HG03039 (cell line): ENCODE data around the gene DIP2B.

Experiments
- ATAC-seq: cut with Tn5 transposase; IDR thresholded peaks from one replicate; pipeline ENCODE4 v1.9.1; 2021; ENCODE audit warnings: mild to moderate bottlenecking, moderate library complexity; ENCODE audit not compliant: unreplicated experiment

Gene DIP2B

DNA sequence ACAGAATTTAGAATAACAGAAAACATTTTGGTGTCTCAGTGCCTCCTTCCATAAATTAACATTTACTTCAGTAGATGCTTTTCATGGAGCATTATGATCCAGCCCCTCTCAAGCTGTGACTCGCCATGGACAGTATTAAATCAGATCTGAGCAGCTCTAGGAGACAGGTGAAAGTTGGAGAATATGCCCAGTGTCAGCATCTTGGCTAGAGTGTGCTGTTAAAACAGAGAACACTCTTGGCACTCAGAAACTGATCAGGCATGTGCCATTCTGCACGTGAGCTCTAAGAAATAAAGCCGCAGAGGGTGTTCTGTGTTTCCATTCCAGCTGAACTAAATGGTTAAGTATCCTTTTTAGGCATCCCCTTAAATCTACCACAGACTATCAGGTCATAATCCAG, 68.0 kb downstream of the DIP2B start:
- no peak for ATAC-seq

DNA sequence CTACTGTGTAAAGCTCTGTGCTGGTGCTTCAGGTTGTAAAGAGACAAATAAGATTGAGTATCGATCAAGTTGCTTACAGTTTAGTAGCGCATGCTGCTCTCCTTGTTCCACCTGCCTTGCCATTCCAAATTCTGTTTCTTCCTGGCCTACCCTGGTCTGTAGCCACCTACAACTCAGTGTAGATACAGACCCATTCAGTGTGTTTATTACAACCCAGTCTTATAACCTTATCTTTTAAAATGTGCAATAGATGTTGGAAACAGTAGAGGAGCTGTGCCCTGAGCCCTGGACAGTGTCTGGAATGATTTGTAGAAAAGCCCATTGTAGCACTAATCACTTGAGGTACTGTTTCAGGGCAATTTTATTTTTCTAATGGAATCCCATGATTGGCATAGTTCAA, 68.5 kb downstream of the DIP2B start:
- ATAC-seq: no peak

DNA sequence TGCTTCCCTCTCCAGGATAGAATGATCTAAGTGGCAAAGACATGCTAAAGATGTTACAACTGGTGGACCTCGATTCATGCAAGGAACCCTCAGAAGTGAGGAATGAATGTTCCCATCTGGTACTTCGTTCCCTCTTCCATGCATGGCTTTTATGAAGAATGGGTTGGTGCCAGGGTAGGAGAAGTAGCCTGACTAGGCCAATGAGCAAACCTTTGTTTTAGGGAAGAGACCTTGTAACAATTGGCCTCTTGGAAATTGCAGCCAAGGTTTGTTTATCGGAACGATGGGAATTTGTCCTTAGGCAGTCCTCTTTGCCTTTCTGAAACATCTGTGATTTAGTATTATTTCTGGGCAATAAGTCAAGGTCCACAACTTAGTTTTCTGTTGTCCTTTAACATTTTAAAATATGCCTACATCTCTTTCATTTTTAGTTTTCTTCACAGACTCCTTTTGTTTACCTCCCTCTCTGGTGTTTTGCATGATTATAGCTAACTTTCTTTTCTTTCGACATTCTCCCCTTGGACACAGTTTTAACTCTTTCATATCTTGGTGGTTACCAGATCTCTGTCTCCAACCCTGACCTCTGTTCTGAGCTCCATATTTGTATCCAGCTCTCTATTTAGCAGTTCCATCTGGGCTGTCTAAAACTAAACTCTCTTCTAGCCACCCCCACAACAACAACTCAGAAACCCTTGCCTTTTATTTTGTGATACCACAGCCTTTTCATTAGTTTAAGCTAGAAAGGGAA, 70.0 kb downstream of the DIP2B start:
- no peak for ATAC-seq

DNA sequence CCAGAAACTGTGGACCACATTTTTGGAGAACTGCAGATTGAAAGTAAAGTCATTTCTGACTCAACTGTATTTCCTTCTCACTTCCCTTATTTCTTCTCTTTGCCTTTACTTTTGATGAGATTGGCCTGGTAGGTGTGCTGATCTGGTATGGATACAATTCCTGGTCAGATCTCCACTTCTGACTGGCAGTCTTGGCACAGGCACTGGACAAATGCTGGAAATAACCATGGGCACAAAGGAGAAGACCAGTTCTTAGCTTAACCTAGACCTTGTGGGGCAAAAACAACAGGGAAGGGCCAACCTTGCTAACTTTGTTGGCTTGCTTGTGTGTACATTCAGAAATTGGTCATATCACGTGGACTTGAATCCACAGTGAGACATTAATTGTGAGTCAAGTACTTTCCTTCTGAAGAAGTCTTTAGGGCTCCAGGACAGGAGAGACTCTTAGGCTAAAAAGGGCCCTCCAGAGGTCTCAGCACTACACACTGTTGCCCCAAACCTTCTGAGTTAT, 75.0 kb downstream of the DIP2B start:
- ATAC-seq: no peak

DNA sequence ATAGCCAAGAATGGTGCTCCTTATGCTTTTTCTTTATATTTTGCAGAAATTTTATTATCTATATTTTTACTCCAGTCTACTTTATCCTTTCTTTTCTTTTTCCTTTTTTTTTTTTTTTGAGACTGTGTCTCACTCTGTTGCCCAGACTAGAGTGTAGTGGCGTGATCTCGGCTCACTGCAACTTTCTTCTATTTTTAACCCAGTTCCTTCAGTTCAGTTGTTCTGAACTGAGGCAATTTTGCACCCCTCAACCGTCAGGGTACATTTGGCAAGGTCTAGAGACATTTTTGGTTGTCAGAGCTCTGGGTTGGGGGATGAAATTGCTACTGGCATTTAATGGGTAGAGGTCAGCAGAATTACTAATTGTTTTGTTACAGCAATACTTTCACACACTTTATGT, 75.7 kb downstream of the DIP2B start:
- no peak for ATAC-seq

DNA sequence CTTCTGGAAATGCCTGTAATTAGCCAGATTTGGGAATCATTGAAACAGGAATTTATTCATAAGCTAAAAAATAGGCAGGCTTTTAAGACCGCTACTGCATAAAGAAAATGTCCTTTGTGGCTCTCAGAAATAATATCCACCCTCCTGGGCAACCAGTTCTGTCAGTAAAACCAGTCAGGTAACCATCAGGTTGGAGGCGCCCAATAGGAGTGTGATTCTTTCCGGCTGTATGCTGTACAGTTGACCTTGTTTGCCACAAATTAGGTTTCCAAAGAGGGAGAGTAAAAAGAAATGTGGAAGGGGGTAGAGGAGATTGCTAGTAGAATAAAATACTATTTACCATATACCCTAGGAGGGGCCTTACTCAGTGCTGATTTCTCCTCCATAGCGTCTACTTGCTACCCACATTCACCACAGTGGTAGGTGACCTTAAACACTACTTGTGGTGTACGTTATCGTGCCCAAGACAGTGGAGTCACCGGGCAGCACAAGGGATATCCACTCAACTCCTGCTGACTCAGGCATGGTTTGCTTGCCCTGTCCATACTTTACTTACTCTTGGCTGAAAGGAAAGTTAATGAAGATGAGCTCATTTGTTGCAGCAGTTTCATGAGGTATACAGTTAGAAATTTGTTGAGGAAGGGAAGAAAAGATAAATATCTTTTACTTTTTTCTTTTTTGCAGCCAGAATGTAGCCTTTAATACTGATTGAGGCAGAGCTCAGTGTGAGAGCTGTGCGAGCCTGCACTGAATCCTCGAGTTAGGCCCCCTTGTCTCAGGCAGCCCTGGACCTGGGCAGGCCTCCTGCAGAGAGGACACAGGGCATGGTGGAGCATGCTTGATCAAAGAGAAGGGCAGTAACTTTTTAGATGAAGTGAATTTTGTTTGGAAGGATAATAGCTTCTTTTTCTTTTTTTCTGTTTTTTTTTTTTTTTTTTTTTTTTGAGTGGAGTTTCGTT, 76.7 kb downstream of the DIP2B start:
- no peak for ATAC-seq

DNA sequence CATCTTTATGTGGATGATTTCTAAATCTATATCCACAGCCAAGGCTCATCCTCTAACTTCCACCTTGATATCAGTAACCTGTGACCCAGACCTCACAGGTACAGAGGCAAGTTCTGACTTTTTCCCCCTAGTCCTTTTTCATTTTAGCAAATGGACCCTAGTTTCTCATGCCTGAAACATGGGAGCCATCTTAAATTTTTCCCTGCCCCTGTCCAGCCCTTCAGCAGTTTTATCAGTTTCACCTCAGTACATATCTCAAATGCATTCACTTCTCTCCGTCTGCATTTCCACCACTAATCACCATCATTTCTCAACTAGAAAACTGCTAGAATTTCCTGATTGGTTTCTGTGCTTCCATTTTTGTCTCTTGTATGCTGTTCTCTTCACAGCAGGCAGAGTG, 79.3 kb downstream of the DIP2B start:
- no peak for ATAC-seq

DNA sequence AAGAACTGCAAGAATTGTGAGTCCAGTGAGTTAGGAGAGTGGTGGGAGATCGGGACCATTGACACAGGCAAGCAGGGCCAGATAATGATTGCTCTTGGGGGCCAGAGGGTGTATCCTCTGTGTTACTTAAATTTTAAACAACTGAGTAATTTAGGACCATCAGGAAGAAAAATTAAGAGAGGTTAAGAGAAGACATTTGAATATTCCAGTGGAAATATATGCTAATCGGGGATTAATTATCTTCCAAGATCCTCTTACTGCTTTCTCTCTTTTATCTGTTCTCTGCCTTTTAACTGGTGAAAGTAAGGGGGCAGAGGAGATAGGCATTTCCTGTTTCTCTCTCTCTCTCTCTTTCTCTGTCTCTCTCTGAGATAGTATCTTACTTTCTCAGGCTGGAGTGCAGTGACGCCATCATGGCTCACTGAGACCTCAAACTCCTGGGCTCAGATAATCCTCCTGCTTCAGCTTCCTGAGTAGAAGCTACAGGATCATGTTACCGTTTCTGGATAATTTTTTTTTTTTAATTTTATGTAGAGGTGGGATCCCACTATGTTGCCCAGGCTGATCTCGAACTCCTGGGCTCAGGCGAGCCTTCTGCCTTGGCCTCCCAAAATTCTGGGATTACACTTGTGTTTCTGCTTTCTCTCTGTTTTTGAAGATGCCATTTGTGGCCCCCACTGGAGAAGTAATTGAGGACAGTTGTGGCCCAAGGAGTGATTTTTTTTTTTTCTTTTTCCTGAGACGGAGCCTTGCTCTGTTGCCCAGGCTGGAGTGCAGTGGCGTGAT, 85.1 kb downstream of the DIP2B start:
- ATAC-seq: no peak

DNA sequence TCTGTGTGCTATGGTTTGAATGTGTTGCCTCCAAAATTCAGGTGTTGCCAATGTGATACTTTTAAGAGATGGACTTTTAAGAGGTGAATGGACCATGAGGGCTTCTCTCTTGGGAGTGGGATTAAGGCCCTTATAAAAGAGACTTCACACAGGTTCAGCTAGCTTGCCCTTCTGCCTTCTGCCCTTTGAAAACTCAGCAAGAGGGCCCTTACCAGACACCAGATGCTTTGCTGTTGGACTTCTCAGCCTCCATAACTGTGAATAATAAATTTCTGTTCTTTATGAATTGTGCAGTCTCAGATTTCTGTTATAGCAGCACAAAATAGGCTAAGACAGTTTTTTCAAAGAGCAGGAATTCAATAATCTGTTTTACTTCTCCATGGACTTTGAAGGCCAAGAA, 86.1 kb downstream of the DIP2B start:
- ATAC-seq: no peak

DNA sequence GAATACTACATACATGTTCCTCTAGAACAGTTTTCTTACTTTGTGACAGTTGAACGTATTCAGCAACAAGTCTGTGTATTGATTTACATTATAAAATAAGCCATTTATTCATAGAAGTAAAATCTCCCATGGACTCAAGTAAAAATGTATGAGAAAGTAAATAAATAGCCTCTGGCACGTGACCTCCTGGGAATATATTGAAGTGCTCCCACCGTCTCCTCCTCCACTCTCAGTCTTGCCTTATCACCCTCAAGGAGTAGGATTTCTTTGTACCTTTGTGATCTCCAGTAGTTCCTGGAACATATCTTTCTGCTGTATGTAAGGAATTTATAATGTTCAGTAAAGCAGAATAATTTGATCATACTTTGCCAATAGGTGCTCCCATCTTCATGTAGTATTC, 90.9 kb downstream of the DIP2B start:
- ATAC-seq: no peak

DNA sequence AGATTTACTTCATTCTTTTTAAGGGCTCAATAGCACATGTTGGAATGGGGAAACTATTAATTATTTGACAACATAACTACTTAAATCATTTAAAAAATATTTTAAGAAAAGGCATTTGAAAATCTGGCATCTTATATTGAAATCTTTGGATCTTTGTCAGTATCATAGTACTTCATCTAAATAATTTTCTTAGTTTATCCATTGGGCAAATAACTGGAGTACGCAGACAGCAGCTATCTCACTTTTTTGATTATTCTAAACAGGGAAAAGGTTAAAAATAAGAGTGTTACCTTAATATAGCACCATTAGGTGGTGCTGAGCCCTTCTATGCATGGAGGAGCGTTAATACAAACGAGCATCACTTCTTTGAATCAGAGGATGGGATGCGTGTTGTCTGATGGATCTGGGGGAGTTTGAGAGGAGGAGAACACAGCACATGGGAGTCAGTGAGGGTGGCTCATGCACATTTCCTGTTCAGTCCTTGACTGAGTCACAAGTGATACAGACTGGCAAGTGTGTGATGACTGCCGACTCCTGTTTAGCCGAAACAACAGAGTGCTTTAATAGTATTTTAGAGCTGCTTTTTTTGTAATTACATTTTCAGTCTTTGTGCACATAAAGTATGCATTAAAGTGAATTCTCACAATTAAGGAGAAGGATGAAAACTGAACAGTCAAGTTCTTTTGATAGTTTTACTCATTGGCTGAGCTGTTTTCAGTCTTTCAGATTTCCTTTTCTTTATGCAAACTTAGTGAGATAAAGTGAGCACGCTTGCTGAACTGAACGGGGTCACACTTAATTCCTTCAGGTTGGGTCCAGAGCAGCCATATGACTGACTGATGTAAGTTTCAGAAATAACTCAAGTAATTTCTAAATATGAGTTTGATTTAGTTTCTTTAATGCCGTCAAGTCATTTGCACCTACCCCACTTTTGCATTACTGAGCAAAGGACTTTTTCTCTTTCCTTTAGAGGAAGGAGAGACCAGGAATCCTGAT, 92.7 kb downstream of the DIP2B start:
- peak; percentile 71 for ATAC-seq

DNA sequence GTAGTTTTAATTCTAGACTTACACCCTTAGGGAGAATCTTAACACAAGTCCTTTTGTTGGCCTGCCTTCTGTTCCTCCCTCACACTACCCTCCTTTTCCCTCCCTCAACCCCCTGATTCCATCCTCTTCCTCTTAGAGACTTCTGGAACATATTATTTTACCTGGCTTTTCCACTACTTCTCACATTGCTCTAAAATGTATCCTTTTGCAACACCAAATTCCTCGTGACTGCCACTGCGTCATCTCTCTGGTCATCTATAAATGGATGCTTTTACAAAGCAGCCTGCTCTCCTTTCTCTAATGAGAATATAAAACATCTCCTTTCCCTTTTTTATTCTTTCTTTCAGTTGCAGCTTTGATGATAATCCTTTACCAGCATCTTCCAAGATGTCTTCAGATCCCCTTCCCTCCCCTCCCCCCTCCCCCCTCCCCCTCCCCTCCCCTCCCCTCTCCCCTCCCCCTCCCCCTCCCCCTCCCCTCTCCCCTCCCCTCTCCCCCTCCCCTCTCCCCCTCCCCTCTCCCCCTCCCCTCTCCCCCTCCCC, 93.6 kb downstream of the DIP2B start:
- ATAC-seq: no peak

DNA sequence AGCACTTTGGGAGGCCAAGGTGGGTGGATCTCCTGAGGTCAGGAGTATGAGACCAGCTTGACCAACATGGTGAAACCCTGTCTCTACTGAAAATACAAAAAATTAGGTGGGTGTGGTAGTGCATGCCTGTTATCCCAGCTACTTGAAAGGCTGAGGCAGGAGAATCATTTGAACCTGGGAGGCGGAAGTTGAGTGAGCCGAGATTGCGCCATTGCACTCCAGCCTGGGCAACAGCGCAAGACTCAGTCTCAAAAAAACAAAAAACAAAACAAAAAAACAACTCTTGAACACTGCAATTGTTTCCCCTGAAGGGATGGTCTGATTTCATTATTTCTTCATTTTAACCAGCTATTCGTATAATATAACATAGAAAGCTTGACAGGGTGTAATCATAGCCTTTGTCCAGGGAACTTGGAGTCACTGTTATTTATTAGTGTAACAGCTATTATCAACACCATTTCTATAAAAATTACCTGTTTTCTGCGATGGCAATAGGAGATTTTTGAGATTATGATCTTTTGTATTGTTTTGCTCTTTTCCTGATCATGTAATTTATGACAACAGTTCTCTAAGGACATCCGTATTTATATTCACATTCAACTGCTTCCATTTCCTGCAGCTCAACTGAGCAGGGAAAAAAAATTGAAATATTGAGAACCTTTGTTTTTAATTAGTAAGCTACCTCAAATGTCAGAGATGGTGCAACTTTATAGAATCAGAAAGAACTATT, 94.7 kb downstream of the DIP2B start:
- no peak for ATAC-seq

DNA sequence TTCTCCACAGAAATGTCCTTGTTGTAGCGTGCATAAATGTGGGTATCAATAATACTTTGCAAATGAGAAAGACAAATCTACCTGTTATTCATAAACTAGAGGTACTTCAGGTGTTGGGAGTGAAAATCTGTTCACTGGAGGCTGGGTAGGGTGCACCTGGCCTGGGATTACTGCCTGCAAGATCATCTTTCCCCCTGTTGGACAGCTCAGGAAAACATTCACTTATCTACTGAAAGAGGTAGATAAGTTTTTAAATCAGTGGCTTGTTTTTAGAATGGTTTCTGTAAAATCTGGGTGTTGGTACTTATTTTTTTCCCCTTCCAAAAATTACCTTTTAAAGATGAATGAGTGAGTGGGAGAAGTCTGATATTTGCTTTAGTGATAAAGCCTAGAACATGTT, 95.6 kb downstream of the DIP2B start:
- ATAC-seq: no peak

DNA sequence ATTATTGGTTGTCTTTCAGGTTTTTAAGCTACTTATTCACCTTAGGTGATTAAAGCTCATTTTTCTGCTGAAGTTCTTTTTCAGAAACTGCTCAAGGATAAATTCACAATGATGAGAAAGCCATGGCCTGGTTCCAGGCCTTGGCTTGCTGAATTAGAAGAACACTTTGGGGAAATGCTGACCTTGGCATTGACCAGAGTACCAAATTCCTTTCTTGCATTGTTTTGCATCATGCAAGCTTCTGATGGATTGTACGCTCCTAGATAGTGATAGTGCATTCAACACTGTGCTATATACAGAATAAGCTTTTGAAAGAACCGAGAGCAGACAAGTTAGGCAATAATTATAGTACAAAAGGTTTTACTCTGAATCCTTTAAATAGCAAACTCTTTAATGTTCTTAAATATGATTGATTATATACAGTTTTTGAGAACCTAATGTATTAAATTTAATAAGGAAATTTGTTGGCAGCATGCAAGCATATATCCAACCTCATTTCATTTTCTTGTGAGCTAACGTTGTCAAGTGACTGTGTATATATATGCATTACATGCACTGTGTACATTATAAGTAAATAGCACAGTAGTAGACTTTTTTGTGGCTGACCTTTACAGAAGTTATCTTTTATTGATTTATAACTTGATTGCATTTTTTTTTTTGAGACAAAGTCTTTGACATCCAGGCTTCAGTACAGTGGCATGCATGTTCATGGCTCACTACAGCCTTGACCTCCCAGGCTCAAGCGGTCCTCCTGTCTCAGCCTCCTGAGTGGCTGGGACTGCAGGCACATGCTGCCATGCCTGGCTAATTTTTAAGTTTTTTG, 99.2 kb downstream of the DIP2B start:
- no peak for ATAC-seq

DNA sequence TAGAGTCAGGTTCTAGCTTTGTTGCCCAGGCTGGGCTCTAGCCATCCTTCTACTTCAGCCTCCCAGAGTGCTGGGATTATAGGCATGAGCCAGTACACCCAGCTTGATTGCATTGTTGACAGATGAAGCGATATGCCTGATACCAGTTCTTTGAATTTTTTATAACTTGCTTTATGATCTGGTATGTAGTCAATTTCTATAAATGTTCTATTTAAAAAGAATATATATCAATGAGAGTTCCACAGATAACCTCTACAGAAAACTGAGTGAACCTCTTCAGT, 99.8 kb downstream of the DIP2B start:
- ATAC-seq: no peak

DNA sequence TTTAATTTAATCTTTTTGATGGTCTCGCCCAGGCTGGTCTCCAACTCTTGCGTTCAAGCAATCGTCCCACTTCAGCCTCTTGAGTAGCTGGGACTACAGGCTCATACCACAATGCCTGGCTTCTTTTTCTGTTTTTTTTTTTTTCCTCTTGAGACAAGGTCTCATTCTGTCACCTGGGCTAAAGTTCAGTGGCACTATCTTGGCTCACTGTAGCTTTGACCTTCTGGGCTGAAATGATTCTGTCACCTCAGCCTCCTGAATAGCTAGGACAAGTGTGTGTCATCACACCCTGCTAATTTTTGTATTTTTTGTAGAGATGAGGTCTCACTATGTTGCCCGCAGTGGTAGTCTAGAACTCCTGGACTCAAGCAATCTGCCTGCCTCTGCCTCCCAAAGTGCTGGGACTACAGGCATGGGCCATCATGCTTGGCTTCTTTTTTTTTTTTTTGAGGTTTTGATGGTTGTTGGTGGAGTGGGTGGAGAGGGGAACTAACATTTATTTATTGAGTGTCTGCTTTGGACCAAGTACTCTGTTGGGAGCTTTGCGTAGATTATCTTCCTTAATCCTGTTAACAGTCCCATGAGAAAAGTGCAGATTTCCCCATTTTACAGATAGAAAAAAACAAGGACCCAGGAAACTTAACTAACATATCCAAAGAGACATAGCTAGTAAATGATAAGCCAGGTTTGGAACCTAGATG, 102.0 kb downstream of the DIP2B start:
- no peak for ATAC-seq
